ENCODE data around the gene TMEM179. TPM values are rescaled to one million over a fixed set of nuclear protein-coding genes. Genes with fewer than 3 reads are reported as not detected.

The TMEM179 gene
- total and polyA plus RNA-seq, 2 of the 8 experiments (the other 6 are each of a cell fraction or from before 2014, with no cell fraction given): 2.9 to 4.0 TPM

GRCh38 chr14:104600805-104601204 lies 3.8 kb downstream of the TMEM179 start (continued):
- TF ChIP-seq CHD7 (IDR thresholded peaks at IDR 0.05; ENCODE audit: insufficient replicate concordance, low read length) (no peak), SP1 (IDR thresholded peaks at IDR 0.05; ENCODE audit: low read depth, low read length) (no peak), MAX (IDR thresholded peaks at IDR 0.05) (no peak)

Data from H1 (cell line).